IPS-15b (cell line): ENCODE measurements around the gene TP53BP2.

Experiments used
- H3K27me3 ChIP-seq: one replicate; pipeline ENCODE4 v1.6.1; 2013; ENCODE audit warnings: low read length; ENCODE audit not compliant: control insufficient read depth, insufficient read depth
- H3K36me3 ChIP-seq: one replicate; pipeline ENCODE4 v1.6.1; 2013; ENCODE audit warnings: low read length; ENCODE audit not compliant: control insufficient read depth, insufficient read depth
- H3K4me1 ChIP-seq: one replicate; pipeline ENCODE4 v1.6.1; 2013; ENCODE audit warnings: mild to moderate bottlenecking, low read length; ENCODE audit not compliant: control insufficient read depth, insufficient read depth
- H3K4me3 ChIP-seq: one replicate; pipeline ENCODE4 v1.5.1; 2013; ENCODE audit warnings: low read depth, low read length
- H3K9ac ChIP-seq: one replicate; pipeline ENCODE4 v1.6.1; 2013; ENCODE audit warnings: low read depth, mild to moderate bottlenecking, low read length
- H3K9me3 ChIP-seq: one replicate; pipeline ENCODE4 v1.6.1; 2013; ENCODE audit warnings: mild to moderate bottlenecking, low read length; ENCODE audit not compliant: control insufficient read depth, insufficient read depth

Gene TP53BP2

DNA sequence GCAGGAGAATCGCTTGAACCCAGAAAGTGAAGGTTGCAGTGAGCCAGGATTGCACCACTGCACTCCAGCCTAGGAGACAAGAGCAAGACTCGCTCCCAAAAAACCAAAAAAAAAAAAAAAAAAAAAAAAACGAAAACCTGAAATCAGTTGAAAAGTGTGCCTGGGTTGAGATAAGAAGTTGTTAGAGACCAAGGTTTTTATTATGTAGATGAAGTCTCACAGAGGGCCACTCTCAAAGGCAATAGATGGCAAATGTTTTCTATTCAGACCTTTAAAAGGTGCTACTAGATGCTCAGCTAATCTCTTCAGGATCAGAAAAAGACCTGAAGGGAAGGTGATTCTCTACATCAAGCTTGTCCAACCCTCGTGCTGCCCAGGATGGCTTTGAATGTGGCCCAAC, 115.8 kb downstream of the TP53BP2 start:
- H3K4me1 ChIP-seq, result peaks cover 52% of the 10 kb centered on the region

More for the DNA sequence above, 115.8 kb downstream of the TP53BP2 start:
- peaks cover 3% of the 10 kb centered on the region for H3K36me3 ChIP-seq
- peaks cover 46% of the 10 kb centered on the region for H3K27me3 ChIP-seq
- no peak overlapping the region for H3K4me3 ChIP-seq
- no peak overlapping the region for H3K9ac ChIP-seq
- no peaks in the 10 kb centered on the region for H3K9me3 ChIP-seq
